D721Med (cell line): ENCODE data around the gene TBC1D22A.

Source experiments
- DNase-seq: peaks from one replicate; pipeline ENCODE4 v3.0.0; 2011; ENCODE audit warnings: low spot score; ENCODE audit not compliant: insufficient read length
- FAIRE-seq: peaks from 2 replicates; lab custom pipeline; 2011; peaks lifted over from hg19 to GRCh38; lab: Jason Lieb, UNC
- CTCF ChIP-seq: IDR thresholded peaks from 2 replicates; pipeline ENCODE4 v1.5.1; 2012; ENCODE audit warnings: mild to moderate bottlenecking, control low read depth; ENCODE audit not compliant: insufficient read depth; ENCODE audit errors: missing control alignments

Gene TBC1D22A

GRCh38 chr22:47207846-47208554 is 445.6 kb downstream of the TBC1D22A start:
- FAIRE-seq (no peak), DNase-seq (no peak)
- no peak for TF ChIP-seq CTCF

DNA sequence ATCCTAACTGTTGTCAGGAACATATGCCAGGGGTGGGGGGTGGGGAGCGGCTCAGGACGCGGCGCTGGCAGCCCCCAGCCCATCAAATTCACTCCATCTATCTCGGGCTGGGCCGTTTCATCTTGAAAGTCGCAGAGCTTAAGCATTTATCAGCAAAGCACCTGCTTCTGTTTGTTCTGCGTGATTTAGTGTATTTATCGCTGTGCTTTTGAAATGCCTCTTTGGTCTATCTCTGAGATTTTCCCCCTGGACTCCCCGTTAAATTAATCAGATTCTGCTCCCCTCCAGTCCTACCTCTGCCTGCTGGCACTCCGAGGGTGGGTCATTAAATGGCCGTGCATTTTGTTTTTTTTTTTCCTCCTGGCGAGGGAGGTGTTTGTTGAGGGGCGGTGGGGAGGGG is 446.2 kb downstream of the TBC1D22A start:
- no peak for TF ChIP-seq CTCF
- no peak for DNase-seq
- FAIRE-seq: no peak

DNA sequence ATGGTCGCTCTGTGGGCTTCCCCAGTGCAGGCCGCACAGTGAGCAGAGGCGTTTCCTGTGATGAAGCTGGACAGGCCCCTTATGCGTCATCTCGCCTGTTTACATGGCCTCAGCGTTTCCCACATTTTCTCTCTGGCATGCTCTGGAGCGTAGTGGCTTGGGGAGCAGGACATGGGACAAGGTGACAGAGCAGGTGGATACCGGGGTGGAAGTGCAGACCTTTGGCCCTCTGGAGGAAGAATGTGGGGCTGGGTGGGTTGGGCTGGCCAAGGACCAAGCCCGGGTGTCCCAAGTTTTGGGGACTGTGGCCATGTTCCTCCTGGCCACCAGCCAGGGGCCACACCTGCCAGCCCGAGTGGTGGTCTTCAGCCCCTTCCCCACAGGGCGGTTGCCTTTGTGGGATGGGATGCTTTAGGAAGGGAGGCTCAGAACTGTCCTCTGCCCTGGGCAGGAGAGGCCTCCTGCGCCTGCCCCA is 446.6 kb downstream of the TBC1D22A start:
- no peak for TF ChIP-seq CTCF
- FAIRE-seq (no peak), DNase-seq (no peak)

GRCh38 chr22:47209547-47210023 is 447.1 kb downstream of the TBC1D22A start:
- DNase-seq (no peak), FAIRE-seq (no peak)
- TF ChIP-seq CTCF: no peak

DNA sequence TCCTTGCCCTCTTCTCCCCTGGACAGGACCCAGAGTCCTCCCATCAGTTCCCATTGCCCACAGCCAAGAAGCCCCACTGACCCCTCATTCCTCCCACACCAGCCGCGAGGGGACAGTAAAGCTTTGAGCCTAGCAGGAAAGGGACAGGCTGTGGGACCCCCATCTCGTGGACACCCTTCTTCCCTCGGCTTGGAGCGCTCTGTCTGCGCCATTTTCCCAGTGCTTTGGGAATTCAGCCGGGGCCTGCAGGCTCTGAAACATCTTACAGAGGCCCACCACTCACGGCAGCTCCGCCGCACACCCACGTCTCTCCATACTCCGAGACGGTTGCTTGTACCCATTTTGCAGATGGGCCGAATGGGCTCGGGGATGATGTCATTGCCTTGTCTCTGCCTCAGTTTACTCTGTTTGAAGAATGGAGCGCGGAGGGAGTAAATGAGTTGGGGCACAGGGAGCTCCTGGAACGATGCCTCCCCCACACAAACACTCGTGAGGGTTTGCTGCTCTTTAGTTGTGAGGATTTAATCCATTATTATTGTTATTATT is 447.7 kb downstream of the TBC1D22A start:
- no peak for DNase-seq
- FAIRE-seq: no peak
- TF ChIP-seq CTCF: no peak

- FAIRE-seq (no peak), DNase-seq (no peak)
- no peak for TF ChIP-seq CTCF
Observed at GRCh38 chr22:47210686-47211085, 448.2 kb downstream of the TBC1D22A start.

DNA sequence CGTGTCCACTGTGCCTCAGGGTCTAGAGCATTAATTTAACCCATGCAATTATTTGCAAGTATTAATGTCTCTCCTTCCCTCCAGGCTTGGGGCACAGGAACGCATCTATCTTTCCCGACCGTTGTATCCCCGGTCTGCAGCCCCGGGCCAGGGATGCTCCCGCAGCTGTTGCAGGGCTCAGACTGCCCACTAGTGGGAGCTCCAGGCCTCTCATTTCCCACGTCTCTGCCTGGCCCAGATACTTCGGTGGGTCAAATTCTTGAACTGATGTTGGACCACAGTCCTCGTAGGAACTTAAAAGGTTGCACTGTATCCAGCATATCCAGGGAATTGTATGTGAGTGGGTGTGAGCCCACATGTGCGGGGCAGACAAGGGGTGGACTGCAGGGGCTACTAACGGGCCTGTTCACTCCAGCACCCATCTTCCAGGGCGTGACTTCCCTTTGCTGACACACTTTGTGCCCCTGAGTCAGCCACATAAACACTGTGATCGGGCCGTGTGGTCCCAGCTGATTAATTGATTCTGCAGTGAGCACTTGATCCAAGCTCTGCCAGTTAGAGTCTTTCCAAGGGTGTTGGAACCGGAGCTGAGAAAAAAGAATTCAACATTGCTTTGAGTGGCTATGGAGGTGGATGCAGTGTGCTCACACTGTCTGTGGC is 451.3 kb downstream of the TBC1D22A start:
- peak; percentile 37 for TF ChIP-seq CTCF
- DNase-seq: no peak
- FAIRE-seq: no peak
